KBM-7 (cell line): ENCODE results near the gene IGSF21.

Experiments used
- DNase-seq: peaks from one replicate; pipeline ENCODE4 v3.0.0-alpha.2; 2015
- in situ Hi-C: fragments of 300-500 bp; cut with MboI; formaldehyde crosslinking; loops from 2 replicates; pipeline ENCODE4 v1.14.3; 2020; ENCODE audit warnings: low sequenced_read_pairs, low pct_unique_long_range_greater_than_20kb, mixed read lengths

Gene IGSF21

GRCh38 chr1:18192182-18192581 is 84.6 kb downstream of the IGSF21 start:
- in situ Hi-C loops, result no loop called here
- no peak for DNase-seq

GRCh38 chr1:18192974-18193373 is 85.4 kb downstream of the IGSF21 start:
- in situ Hi-C loops, result no loop called here
- peak; percentile 16 for DNase-seq

- no peak for DNase-seq
- in situ Hi-C loops, result no loop called here
These were observed 89.7 kb downstream of the IGSF21 start for GRCh38 chr1:18197299-18197698.

GRCh38 chr1:18198260-18198659 is 90.7 kb downstream of the IGSF21 start:
- no peak for DNase-seq
- in situ Hi-C loops, result no loop called here

GRCh38 chr1:18199462-18199861 is 91.9 kb downstream of the IGSF21 start:
- DNase-seq, result no peak
- in situ Hi-C loops, result no loop called here

- in situ Hi-C loops, result no loop called here
- no peak for DNase-seq
These were observed 92.6 kb downstream of the IGSF21 start for GRCh38 chr1:18200136-18200717.

- in situ Hi-C loops, result no loop called here
These were observed 93.3 kb downstream of the IGSF21 start for GRCh38 chr1:18200918-18201317.

GRCh38 chr1:18201997-18202719 is 94.6 kb downstream of the IGSF21 start:
- in situ Hi-C loops, result no loop called here
- no peak for DNase-seq

More at GRCh38 chr1:18200918-18201317, 93.3 kb downstream of the IGSF21 start:
- DNase-seq, result no peak

GRCh38 chr1:18203645-18204044 is 96.0 kb downstream of the IGSF21 start:
- DNase-seq, result no peak
- in situ Hi-C loops, result no loop called here

- in situ Hi-C loops, result no loop called here
- DNase-seq, result no peak
These were observed 97.0 kb downstream of the IGSF21 start for GRCh38 chr1:18204575-18204974.

GRCh38 chr1:18205319-18205718 is 97.7 kb downstream of the IGSF21 start:
- no peak for DNase-seq
- in situ Hi-C loops, result no loop called here

- no peak for DNase-seq
These were observed 104.2 kb downstream of the IGSF21 start for GRCh38 chr1:18211764-18212163.

GRCh38 chr1:18217398-18218043 is 109.9 kb downstream of the IGSF21 start:
- peak; percentile 38 for DNase-seq
- in situ Hi-C loops, result no loop called here

More at GRCh38 chr1:18211764-18212163, 104.2 kb downstream of the IGSF21 start:
- in situ Hi-C loops, result no loop called here

GRCh38 chr1:18229625-18230024 is 122.0 kb downstream of the IGSF21 start:
- no peak for DNase-seq
- in situ Hi-C loops, result no loop called here

- in situ Hi-C loops, result no loop called here
- no peak for DNase-seq
These were observed 122.7 kb downstream of the IGSF21 start for GRCh38 chr1:18230321-18230720.

GRCh38 chr1:18230840-18231239 is 123.2 kb downstream of the IGSF21 start:
- DNase-seq, result no peak
- in situ Hi-C loops, result no loop called here

- in situ Hi-C loops, result no loop called here
- peak; percentile 25 for DNase-seq
These were observed 124.5 kb downstream of the IGSF21 start for GRCh38 chr1:18232052-18232451.

- no peak for DNase-seq
- in situ Hi-C loops, result no loop called here
These were observed 125.7 kb downstream of the IGSF21 start for GRCh38 chr1:18233176-18233864.

- in situ Hi-C loops, result no loop called here
- DNase-seq, result peak; percentile 66
These were observed 127.2 kb downstream of the IGSF21 start for GRCh38 chr1:18234790-18235242.

- DNase-seq, result no peak
- in situ Hi-C loops, result no loop called here
These were observed 129.8 kb downstream of the IGSF21 start for GRCh38 chr1:18237371-18237770.
